Measurements from ENCODE around the gene IFNAR1.

IFNAR1 gene

DNA sequence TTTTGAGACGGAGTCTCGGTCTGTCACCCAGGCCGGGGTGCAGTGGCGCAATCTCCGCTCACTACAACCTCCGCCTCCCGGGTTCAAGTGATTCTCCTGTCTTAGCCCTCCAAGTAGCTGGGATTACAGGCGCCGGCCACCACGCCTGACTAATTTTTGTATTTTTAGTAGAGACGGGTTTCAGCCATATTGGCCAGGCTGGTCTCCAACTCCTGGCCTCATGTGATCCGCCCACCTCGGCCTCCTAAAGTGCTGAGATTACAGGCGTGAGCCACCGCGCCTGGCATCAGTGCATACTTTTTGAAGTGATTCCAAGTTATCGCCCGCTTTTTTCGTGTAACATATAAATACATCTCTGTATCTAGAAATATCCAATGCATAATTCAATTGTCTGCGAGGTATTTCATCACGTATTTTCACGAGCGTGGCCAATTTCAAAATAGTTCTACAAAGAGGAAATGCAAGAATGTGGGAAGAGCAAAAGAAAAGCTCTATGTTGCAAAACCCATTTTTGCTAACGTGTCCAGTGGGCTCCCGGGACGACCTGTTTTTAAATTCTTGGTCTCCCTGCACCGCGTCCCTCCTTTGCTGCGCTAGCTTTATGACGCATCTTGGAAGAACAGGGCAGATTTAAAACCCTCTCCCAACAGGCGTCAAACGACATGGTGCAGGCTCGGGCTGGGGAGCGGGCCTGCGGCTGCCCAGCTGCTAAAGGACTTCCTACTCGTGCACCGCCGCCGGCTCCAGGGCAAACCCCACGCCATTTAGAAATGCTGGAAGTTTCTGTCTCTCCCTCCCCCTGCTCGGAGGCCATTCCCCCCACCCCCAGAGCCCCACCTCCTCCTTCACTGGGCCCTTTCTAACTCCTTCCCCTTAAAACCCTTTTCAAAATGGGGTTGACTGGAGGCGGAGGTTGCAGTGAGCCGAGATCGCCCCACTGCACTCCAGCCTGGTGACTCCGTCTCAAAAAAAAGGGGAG is 77.5 kb downstream of the IFNAR1 start:
- no peak for DNase-seq (ENCODE audit: low read depth, low spot score)

DNA sequence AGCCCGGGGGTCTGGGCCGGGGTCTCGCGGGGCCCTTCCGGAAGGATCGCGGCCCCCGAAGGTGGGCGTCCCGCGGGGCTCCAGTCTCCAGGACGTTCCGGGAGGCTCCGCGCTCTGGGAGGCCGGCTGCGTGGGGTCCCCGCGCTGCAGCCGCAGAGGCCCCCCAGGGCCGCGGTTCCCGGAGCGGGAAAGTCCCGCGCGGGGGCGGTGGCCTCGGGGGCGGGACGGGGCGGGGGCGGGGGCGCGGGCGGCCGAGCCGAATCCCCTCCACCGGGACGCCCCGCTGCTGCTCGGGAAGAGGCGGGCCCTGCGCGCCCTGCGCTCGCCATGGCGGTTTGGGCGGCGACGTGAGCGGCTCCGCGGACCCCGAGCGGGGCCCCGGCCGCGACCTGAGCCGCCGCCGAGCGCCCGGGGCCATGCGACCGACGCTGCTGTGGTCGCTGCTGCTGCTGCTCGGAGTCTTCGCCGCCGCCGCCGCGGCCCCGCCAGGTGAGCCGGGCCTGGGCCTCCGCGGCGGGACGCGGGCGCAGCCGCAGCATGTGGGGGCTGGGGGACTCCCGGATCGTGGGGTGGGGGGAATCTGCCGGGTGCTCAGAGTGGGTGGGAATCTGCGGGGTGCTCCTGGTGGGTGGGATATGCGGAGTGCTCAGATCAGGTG is 78.5 kb downstream of the IFNAR1 start, which contains the start of gene IFNGR2:
Gene IFNGR2, plus strand, starts transcription at position 286 of the 658 bp plus-strand sequence. Its CDS starts 131 bp downstream, at position 417.
- no peak for DNase-seq (ENCODE audit: low read depth, low spot score)

DNA sequence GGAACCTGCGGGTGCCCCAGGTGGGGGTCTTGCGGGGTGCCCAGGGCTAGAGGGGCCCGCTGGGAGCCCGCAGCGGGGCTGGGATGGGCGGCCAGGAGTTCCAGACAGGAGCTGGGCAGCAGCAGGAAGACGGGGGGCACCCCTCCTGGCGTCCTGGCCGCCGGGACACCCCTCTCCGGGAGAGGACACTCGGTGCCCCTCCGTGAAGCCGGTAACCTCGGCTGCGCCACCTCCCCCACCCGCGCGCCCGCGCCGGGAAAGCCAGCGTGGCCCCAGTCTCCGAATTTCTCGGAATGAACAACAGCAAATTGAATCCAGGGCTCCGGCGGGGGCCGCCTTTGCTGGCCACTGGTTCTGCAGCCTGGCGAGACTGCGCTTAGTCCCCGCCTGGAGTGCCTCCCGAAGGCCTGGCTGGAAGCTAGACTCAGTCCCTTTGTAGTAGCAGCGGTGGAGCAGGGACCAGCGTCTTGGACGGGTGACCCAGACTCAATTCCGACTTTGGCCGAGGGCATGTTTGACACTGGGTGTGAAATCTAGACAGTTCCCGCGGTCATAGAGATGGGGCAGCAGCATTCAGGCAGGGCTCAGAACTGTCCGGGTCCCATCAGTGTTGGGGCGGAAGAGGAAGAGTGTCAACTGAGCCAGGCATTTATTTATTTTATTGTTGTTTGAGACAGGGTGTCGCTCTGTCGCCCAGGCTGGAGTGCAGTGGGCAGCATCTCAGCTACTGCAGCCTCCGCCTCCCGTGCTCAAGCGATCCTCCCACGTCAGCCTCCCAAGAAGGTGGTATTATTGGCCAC is 79.2 kb downstream of the IFNAR1 start:
- no peak for DNase-seq (ENCODE audit: low read depth, low spot score)

DNA sequence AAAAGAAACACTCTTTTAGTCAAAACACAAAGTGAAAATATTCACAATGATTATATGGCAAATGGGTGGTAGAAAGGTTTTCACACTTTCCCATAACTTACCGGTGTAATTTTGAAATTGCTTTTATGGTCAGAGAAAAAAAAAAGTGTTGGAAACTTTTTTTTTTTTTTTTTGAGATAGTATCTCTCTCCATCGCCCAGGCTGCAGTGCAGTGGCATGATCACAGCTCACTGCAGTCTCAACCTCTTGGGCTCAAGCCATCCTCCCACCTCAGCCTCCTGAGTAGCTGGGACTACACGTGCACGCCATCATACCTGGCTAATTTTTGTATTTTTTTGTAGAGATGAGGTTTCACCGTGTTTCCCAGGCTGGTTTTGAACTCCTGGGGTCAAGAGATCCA is 81.7 kb downstream of the IFNAR1 start:
- DNase-seq (ENCODE audit: low read depth, low spot score): no peak

Data from smooth muscle cell of the brain vasculature (primary cell).